DOHH2 (cell line): ENCODE results near the gene SDHB.

Experiments
- H3F3A ChIP-seq: fragments of 200-600 bp; sonication (generic), shearing (Covaris generic); 2 replicates; pipeline ENCODE4 v1.6.0; 2016; ENCODE audit warnings: antibody characterized with exemption, mild to moderate bottlenecking; ENCODE audit not compliant: control insufficient read depth, insufficient read depth
- H3K27ac ChIP-seq: fragments of 200-600 bp; sonication (generic); 2 replicates; pipeline ENCODE4 v1.5.1; 2014; ENCODE audit warnings: low read depth, mild to moderate bottlenecking, low read length, moderate library complexity
- H3K27me3 ChIP-seq: fragments of 200-600 bp; sonication (generic); 2 replicates; pipeline ENCODE4 v1.6.1; 2014; ENCODE audit warnings: mild to moderate bottlenecking, low read length, mixed read lengths; ENCODE audit not compliant: control insufficient read depth
- H3K36me3 ChIP-seq: fragments of 200-600 bp; sonication (generic); 2 replicates; pipeline ENCODE4 v1.6.1; 2014; ENCODE audit warnings: mild to moderate bottlenecking, low read length, moderate library complexity, mixed read lengths; ENCODE audit not compliant: control insufficient read depth
- H3K4me1 ChIP-seq: fragments of 200-600 bp; sonication (generic); 2 replicates; pipeline ENCODE4 v1.6.1; 2014; ENCODE audit warnings: mild to moderate bottlenecking, low read length, mixed read lengths; ENCODE audit not compliant: control insufficient read depth
- H3K4me2 ChIP-seq: fragments of 200-600 bp; sonication (generic); 2 replicates; pipeline ENCODE4 v1.6.0; 2014; ENCODE audit warnings: mild to moderate bottlenecking, low read length, moderate library complexity
- H3K4me3 ChIP-seq: fragments of 200-600 bp; sonication (generic); 2 replicates; pipeline ENCODE4 v1.5.1; 2014; ENCODE audit warnings: mild to moderate bottlenecking, low read length, mixed read lengths
- H3K79me2 ChIP-seq: fragments of 200-600 bp; sonication (generic); 2 replicates; pipeline ENCODE4 v1.6.1; 2014; ENCODE audit warnings: mild to moderate bottlenecking, low read length, mixed read lengths; ENCODE audit not compliant: control insufficient read depth
- H3K9me2 ChIP-seq: fragments of 200-600 bp; sonication (generic); replicated peaks from 2 replicates; pipeline ENCODE4 v1.6.1; 2014; ENCODE audit warnings: mild to moderate bottlenecking, low read length, mixed read lengths; ENCODE audit not compliant: control insufficient read depth
- H3K9me3 ChIP-seq: fragments of 200-600 bp; sonication (generic); 2 replicates; pipeline ENCODE4 v1.6.1; 2014; ENCODE audit warnings: antibody characterized with exemption, low read length, mixed read lengths; ENCODE audit not compliant: control insufficient read depth, insufficient read depth
- H4K20me1 ChIP-seq: fragments of 200-600 bp; sonication (generic); 2 replicates; pipeline ENCODE4 v1.6.0; 2014; ENCODE audit warnings: low read depth, mild to moderate bottlenecking, antibody characterized with exemption, low read length, moderate library complexity; ENCODE audit not compliant: control insufficient read depth, insufficient read depth
- EZH2phosphoT487 ChIP-seq: fragments of 200-600 bp; sonication (generic); IDR thresholded peaks from 2 replicates; pipeline ENCODE4 v1.6.1; 2017; ENCODE audit warnings: borderline replicate concordance, mild to moderate bottlenecking, antibody characterized with exemption, low read length, moderate library complexity, mixed read lengths
- TF ChIP-seq, protein P1 (sequence below): fragments of 200-600 bp; sonication (generic); IDR thresholded peaks from one replicate; pipeline ENCODE4 v1.5.1; 2014; ENCODE audit warnings: antibody characterized with exemption, mild to moderate bottlenecking, low read depth, low read length; ENCODE audit not compliant: poor library complexity, severe bottlenecking

SDHB gene

DNA sequence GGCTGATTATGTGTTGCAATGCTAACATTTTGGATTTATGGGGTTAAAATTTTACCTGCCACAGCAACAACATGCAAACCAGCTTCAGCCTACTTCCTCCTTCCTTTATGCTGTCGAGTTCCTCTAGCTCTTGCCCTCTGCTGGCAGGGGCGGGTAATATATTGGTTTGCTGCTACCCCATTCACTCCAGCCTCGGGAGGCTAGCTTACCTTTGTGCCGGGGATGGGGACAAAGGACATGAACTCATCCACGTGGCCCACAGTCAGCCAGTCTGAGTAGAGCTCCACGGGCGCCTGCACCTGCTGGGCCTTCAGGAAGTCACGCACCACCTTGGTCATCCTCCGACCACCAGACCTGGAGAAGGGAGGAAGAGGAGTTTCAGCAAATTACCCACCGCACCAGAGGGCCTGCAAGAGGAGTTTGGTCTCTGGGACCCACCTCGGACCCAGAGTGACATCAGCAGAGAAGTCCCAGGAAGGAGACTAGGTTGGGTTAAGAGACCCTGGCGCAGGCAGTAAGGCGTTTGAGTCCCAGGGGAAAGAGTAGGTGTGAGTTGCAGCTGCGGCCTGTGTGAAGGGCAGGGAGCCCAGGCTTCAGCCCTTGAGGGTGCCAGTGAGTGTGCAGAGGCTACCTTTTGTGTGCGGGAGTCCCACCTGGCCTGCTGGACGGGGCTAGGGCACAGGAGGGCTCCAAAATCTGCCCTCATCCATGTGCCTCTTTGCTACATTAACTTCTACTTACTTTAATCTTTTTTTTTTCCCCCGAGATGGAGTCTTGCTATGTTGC lies 21.8 kb upstream of the SDHB start:
- Histone ChIP-seq H3K4me2 (no peak overlapping the region), H3K4me3 (no peak overlapping the region), H3K9me3 (no peaks in the 10 kb centered on the region; the same call in 1 of the 2 replicates), H3K4me1 (no peaks in the 10 kb centered on the region), H4K20me1 (no peaks in the 10 kb centered on the region), H3F3A (no peaks in the 10 kb centered on the region), H3K9me2 (no peaks in the 10 kb centered on the region), H3K27me3 (no peaks in the 10 kb centered on the region), H3K36me3 (no peaks in the 10 kb centered on the region), H3K27ac (no peak overlapping the region), H3K79me2 (no peaks in the 10 kb centered on the region)
- TF ChIP-seq, protein P1, sequence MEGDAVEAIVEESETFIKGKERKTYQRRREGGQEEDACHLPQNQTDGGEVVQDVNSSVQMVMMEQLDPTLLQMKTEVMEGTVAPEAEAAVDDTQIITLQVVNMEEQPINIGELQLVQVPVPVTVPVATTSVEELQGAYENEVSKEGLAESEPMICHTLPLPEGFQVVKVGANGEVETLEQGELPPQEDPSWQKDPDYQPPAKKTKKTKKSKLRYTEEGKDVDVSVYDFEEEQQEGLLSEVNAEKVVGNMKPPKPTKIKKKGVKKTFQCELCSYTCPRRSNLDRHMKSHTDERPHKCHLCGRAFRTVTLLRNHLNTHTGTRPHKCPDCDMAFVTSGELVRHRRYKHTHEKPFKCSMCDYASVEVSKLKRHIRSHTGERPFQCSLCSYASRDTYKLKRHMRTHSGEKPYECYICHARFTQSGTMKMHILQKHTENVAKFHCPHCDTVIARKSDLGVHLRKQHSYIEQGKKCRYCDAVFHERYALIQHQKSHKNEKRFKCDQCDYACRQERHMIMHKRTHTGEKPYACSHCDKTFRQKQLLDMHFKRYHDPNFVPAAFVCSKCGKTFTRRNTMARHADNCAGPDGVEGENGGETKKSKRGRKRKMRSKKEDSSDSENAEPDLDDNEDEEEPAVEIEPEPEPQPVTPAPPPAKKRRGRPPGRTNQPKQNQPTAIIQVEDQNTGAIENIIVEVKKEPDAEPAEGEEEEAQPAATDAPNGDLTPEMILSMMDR, result peak; percentile 58
- TF ChIP-seq EZH2phosphoT487, result no peak

GRCh38 chr1:17071794-17072193 lies 18.0 kb upstream of the SDHB start:
- H3K36me3 ChIP-seq, result no peaks in the 10 kb centered on the region
- no peak overlapping the region for H3K4me2 ChIP-seq

GRCh38 chr1:17070163-17070525 lies 16.3 kb upstream of the SDHB start:
- no peak overlapping the region for H3K4me2 ChIP-seq
- no peaks in the 10 kb centered on the region; the same call in 1 of the 2 replicates for H3K9me3 ChIP-seq
- no peaks in the 10 kb centered on the region for H3K9me2 ChIP-seq
- no peak overlapping the region for H3K4me3 ChIP-seq
- H4K20me1 ChIP-seq, result no peaks in the 10 kb centered on the region
- H3K4me1 ChIP-seq, result no peaks in the 10 kb centered on the region
- H3K27me3 ChIP-seq, result no peaks in the 10 kb centered on the region
- TF ChIP-seq EZH2phosphoT487, result no peak
- TF ChIP-seq, protein P1, result no peak
- H3K27ac ChIP-seq, result no peak overlapping the region
- no peaks in the 10 kb centered on the region for H3F3A ChIP-seq
- H3K36me3 ChIP-seq, result no peaks in the 10 kb centered on the region
- H3K79me2 ChIP-seq, result no peaks in the 10 kb centered on the region

More at GRCh38 chr1:17071794-17072193, 18.0 kb upstream of the SDHB start:
- Histone ChIP-seq H3K27me3 (no peaks in the 10 kb centered on the region), H3K9me2 (no peaks in the 10 kb centered on the region), H3K4me3 (no peak overlapping the region), H3K27ac (no peak overlapping the region), H3K9me3 (no peaks in the 10 kb centered on the region; the same call in 1 of the 2 replicates), H4K20me1 (no peaks in the 10 kb centered on the region), H3F3A (no peaks in the 10 kb centered on the region), H3K4me1 (no peaks in the 10 kb centered on the region), H3K79me2 (no peaks in the 10 kb centered on the region)
- TF ChIP-seq, protein P1, result no peak
- TF ChIP-seq EZH2phosphoT487, result no peak
